Left lung (tissue), 10 donors: ENCODE measurements around the gene PRPS2. TPM values are rescaled to one million over a fixed set of nuclear protein-coding genes. Genes with fewer than 3 reads are reported as not detected.

Experiments
- ATAC-seq: fragments of 200-7000 bp; cut with Tn5 transposase; one replicate; pipeline ENCODE4 v1.9.1; 2020; ENCODE audit warnings: moderate library complexity
- DNase-seq, 4 donors: peaks; one replicate each; pipeline ENCODE4 v3.0.0-alpha.2; 2013 to 2020
- H3K27ac ChIP-seq, 2 donors: fragments of 200-600 bp; sonication (generic) in 1 of 2; one replicate each; pipeline versions ENCODE4 v1.5.0 to v1.8.0; 2020 to 2021
- H3K27me3 ChIP-seq, 2 donors: fragments of 200-600 bp; sonication (generic) in 1 of 2; one replicate each; pipeline versions ENCODE4 v1.5.0 to v1.8.0; 2020 to 2021
- H3K36me3 ChIP-seq, 2 donors: fragments of 200-600 bp; sonication (generic) in 1 of 2; one replicate each; pipeline versions ENCODE4 v1.5.0 to v1.8.0; 2020 to 2021
- H3K4me1 ChIP-seq, 2 donors: fragments of 200-600 bp; one replicate each; pipeline ENCODE4 v1.8.0; 2021
- H3K4me3 ChIP-seq, 2 donors: fragments of 200-600 bp; sonication (generic) in 1 of 2; one replicate each; pipeline versions ENCODE4 v1.5.0 to v1.8.0; 2020 to 2021; ENCODE audit warnings: mild to moderate bottlenecking in 1 of 2
- H3K9me3 ChIP-seq, 2 donors: fragments of 200-600 bp; sonication (generic) in 1 of 2; one replicate each; pipeline versions ENCODE4 v1.5.0 to v1.8.0; 2020 to 2021
- intact Hi-C, 2 donors: fragments of 100-400 bp; cut with DNase I; formaldehyde crosslinking; loops; one replicate each; pipeline versions ENCODE4 v1.11.2 to v1.14.2; 2022
- polyA plus RNA-seq, 6 donors: library from polyadenylated mRNA; unstranded; fragments of 120-200 nt; gene quantifications; one replicate each; pipeline ENCODE4 v1.2.1, GENCODE V29; 2013; ENCODE audit not compliant: insufficient read length in 6 of 6
- total RNA-seq, 2 donors: library from RNA; stranded (reverse); fragmentation: NEBNext Ultra II Directional; extraction: Animal tissue kit (Norgen Biotek cat#: 25700); gene quantifications; one replicate each; pipeline ENCODE4 v1.2.1, GENCODE V29; 2021
- TF ChIP-seq, protein P1 (sequence below), 2 donors: fragments of 200-600 bp; sonication (generic) in 1 of 2; IDR thresholded peaks; one replicate each; pipeline versions ENCODE4 v1.5.0 to v1.8.0; 2021; ENCODE audit warnings: antibody characterized with exemption in 2 of 2
- donor health status: DM: no; HTN: yes; CAD: no.
- donor health status: DM: no; HTN: no; CAD: no.

Gene PRPS2
- total and polyA plus RNA-seq, 8 donors, result 29.2 to 36.4 (median 32.5) TPM

- H3K9me3 ChIP-seq, result no peaks in the 10 kb centered on the region
- peaks cover 23 to 27% of the 10 kb centered on the region in 2 donors for H3K27me3 ChIP-seq
- H3K36me3 ChIP-seq, result no peaks in the 10 kb centered on the region
- DNase-seq (peak in 3 of 4 donors; percentile 35 to 89 (median 55)), ATAC-seq (peak; percentile 97)
- H3K4me1 ChIP-seq, result no peaks in the 10 kb centered on the region
- H3K4me3 ChIP-seq, result no peak overlapping the region
- TF ChIP-seq, protein P1, sequence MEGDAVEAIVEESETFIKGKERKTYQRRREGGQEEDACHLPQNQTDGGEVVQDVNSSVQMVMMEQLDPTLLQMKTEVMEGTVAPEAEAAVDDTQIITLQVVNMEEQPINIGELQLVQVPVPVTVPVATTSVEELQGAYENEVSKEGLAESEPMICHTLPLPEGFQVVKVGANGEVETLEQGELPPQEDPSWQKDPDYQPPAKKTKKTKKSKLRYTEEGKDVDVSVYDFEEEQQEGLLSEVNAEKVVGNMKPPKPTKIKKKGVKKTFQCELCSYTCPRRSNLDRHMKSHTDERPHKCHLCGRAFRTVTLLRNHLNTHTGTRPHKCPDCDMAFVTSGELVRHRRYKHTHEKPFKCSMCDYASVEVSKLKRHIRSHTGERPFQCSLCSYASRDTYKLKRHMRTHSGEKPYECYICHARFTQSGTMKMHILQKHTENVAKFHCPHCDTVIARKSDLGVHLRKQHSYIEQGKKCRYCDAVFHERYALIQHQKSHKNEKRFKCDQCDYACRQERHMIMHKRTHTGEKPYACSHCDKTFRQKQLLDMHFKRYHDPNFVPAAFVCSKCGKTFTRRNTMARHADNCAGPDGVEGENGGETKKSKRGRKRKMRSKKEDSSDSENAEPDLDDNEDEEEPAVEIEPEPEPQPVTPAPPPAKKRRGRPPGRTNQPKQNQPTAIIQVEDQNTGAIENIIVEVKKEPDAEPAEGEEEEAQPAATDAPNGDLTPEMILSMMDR (IDR thresholded peaks at IDR 0.05), result peak; percentile 42 to 70
- no peak overlapping the region for H3K27ac ChIP-seq
- intact Hi-C loops, result no loop called here
These were observed 19.7 kb upstream of the PRPS2 start for GRCh38 chrX:12771445-12772069.

DNA sequence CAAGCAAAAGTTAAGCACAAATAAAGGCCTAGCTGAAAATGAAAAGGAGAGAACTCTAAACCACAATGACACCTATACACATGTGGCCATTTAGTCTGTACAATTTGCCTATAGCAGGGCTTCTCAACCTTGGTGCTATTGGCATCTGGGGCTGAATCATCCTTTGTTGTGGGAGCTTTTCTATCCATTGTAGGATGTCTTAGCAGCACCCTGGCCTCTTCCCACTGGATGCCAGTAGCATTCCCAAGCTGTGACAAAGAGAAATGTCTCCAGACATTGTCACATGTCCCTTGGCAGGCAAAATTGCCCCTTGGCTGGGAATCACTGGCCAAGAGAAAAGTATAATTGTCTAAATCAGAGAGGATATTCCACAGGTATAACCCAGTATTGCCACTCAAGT is 13.5 kb upstream of the PRPS2 start:
- Histone ChIP-seq H3K9me3 (no peaks in the 10 kb centered on the region), H3K36me3 (no peaks in the 10 kb centered on the region), H3K4me1 (no peaks in the 10 kb centered on the region), H3K4me3 (no peak overlapping the region), H3K27ac (no peak overlapping the region), H3K27me3 (peaks cover 3 to 11% of the 10 kb centered on the region in 2 donors)
- ATAC-seq, result no peak
- DNase-seq, result no peak
- intact Hi-C loops, result no loop called here
- TF ChIP-seq, protein P1 (IDR thresholded peaks at IDR 0.05), result no peak

- Histone ChIP-seq H3K4me1 (no peaks in the 10 kb centered on the region), H3K4me3 (no peak overlapping the region), H3K27ac (no peak overlapping the region), H3K9me3 (no peaks in the 10 kb centered on the region), H3K36me3 (no peaks in the 10 kb centered on the region), H3K27me3 (peaks cover 0 to 5% of the 10 kb centered on the region in 2 donors)
- DNase-seq (peak in 1 of 4 donors; percentile 50), ATAC-seq (peak; percentile 56)
- TF ChIP-seq, protein P1 (IDR thresholded peaks at IDR 0.05), result no peak
- intact Hi-C loops, result no loop called here
These were observed 11.7 kb upstream of the PRPS2 start for GRCh38 chrX:12779534-12779933.

DNA sequence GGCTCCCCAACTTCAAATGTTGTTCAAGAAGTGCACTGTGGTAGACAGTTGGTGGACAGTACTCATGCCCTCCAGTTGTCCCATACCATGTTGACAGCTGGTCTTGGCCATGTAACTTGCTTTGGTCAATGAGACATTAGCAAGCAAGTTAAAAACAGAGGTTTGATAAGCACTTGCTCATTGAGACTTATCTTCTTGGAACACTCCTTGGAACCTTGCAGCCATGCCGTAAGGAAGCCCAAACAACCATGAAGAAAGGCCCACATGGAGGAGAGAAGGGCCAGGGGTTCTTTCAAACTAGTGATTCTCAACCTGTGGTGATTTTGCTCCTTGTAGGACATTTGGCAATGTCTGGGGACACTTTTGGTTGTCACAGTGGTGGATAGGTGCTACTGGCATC is 2.6 kb upstream of the PRPS2 start:
- H3K36me3 ChIP-seq, result no peaks in the 10 kb centered on the region
- H3K27ac ChIP-seq, result no peak overlapping the region
- ATAC-seq (no peak), DNase-seq (no peak)
- intact Hi-C loops, result no loop called here
- H3K27me3 ChIP-seq, result peaks cover 0 to 3% of the 10 kb centered on the region in 2 donors
- H3K9me3 ChIP-seq, result no peaks in the 10 kb centered on the region
- H3K4me1 ChIP-seq, result no peaks in the 10 kb centered on the region
- H3K4me3 ChIP-seq, result no peak overlapping the region
- TF ChIP-seq, protein P1 (IDR thresholded peaks at IDR 0.05), result no peak

- TF ChIP-seq, protein P1 (IDR thresholded peaks at IDR 0.05), result no peak
- no peaks in the 10 kb centered on the region for H3K4me1 ChIP-seq
- H3K27me3 ChIP-seq, result peaks cover 0 to 3% of the 10 kb centered on the region in 2 donors
- no peak for ATAC-seq
- H3K4me3 ChIP-seq, result no peak overlapping the region
- intact Hi-C loops, result no loop called here
- H3K27ac ChIP-seq, result no peak overlapping the region
- no peak for DNase-seq
- no peaks in the 10 kb centered on the region for H3K9me3 ChIP-seq
- H3K36me3 ChIP-seq, result no peaks in the 10 kb centered on the region
These were observed 1.2 kb upstream of the PRPS2 start for GRCh38 chrX:12789976-12790375.
